HG03342 (cell line): ENCODE data around the gene SLC2A3.
"Not testable (repeated sequence)": the region's sequence is repeated elsewhere in the genome, so short reads cannot be mapped to it uniquely, and the experiment has no call there.

ENCODE experiments used
- ATAC-seq: cut with Tn5 transposase; IDR thresholded peaks from one replicate; pipeline ENCODE4 v1.9.1; 2021; ENCODE audit warnings: mild to moderate bottlenecking, moderate library complexity; ENCODE audit not compliant: unreplicated experiment

SLC2A3 gene

DNA sequence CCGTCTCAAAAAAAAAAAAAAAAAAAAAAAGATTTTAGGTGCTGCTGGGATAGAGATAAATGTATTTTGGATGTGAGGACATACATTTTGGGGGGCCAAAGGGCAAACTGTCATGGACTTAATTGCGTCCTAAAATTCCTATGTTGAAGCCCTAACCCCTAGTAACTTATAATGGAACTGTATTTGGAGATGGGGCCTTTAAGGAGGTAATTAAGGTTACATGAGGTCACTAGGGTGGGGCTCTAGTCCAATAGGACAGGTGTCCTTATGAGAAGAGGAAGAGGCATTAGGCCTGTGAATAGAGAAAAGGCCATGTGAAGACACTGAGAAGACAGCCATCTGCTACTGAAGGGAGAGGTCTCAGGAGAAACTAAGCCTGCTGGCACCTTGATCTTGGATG, 17.9 kb upstream of the SLC2A3 start:
- ATAC-seq = not testable (repeated sequence)

DNA sequence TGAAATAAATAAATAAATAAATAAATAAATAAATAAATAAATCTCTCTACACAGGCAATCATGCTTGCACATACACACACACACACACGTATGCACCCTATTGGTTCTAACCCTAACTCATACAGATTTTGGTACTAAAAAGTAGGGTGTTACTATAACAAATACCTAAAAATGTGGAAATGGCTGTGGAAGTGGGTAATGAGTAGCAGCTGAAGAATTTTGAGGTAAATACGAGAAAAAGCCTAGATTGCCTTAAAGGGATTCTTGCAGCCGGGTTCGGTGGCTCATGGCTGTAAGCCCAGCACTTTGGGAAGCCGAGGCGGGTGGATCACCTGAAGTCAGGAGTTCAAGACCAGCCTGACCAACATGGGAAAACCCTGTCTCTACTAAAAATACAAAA, 15.7 kb upstream of the SLC2A3 start:
- ATAC-seq = no peak

DNA sequence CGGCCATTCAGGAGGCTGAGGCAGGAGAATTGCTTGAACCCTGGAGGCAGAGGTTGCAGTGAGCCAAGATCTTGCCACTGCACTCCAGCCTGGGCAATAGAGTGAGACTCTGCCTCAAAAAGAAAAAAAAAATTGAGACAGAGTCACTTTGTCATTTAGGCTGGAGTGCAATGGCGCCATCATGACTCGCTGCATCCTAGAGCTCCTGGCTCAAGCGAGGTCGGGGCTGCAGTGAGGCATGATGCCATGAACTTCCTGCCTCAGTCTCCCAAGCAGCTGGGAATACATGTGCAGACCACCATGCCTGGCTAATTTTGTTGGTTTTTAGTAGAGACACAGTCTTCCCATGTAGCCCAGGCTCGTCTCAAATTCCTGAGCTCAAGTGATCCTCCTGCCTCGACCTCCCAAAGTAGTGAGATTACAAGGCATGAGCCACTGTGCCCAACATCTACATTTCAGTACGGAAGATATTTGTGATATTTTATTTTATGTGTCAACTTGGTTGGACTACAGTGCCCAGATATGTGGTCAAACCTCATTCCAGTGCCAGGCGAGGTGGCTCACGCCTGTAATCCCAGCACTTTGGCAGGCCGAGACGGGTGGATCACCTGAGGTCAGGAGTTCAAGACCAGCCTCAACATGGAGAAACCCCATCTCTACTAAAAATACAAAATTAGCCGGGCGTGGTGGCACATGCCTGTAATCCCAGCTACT, 14.4 kb upstream of the SLC2A3 start:
- ATAC-seq = not testable (repeated sequence)

DNA sequence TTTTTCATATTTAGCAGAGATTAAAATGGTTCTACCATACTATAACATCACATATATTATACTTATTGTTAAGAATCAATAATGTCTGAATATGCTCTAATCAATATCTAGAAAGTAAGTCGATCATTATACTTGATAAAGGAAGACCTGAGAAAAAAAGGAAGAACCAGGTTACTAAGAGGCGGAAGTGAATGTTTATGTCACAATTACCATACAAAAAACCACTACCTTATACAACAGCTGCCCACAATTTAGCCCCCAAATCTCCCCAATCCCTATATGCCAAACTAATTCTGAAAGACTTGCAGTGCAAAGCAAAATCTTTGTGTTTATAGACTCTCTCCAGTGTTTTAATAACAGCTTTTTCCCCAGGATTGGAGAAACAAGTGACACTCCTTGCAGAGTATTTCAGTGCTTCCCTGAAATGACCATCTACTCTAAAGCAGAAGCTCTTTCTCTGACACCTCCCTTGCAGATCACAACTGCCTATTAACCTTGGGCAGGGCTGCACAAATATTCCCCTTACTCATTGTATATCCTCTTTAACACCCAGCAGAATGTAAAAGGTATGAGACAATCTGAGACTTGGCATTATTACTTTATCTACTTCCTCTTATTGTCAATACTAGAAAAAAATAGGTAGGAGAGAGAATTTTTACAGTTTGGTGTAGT, 12.7 kb upstream of the SLC2A3 start:
- no peak for ATAC-seq

DNA sequence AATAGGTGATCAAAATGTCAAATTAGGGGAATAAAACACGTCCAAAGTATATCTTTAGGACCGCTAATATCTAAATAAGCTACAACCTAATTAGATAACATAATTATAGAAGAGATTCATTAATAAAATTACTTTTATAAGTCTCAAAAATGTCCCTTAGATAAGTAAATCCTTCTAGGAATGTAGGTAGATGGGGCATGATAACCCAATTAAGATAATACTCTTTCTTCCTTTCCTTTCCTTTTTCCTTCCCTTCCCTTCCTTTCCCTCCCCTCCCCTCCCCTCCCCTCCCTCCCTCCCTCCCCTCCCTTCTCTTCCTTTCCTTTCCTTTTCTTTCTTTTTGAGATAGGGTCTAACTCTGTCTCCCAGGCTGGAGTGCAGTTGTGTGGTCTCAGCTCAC, 11.0 kb upstream of the SLC2A3 start:
- ATAC-seq = no peak

DNA sequence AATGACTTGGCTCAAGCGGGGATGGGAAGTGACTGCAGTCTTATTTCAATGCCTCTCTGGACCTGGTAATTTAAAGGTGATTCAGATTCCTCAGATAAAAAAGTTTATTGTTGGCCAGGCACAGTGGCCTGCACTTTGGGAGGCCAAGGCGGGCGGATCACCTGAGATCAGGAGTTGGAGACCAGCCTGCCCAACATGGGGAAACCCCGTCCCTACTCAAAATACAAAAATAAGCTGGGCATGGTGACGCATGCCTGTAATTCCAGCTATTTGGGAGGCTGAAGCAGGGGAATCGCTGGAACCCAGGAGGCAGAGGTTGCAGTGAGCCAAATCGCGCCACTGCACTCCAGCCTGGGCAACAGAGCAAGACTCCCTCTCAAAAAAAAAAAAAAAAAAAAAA, 8.8 kb upstream of the SLC2A3 start:
- ATAC-seq = not testable (repeated sequence)

DNA sequence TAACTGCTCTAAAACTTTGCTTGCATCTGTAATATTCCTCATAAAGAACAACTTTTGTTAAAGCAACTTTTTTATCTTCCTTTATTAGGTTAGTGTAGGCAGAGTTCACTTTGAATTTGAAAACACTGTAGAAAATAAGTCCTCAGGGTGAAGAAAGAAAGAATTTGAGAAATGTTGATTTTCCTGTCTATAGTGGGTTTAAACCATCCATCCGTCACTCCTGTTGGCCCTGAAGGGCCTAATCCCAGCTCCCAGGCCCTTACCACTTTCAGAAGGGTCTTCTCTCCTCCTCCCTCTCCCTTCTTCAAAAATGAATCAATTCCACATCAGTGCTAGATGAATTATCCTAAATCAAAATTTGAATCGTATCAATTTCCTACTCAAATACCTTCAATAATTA, 4.9 kb upstream of the SLC2A3 start:
- no peak for ATAC-seq

DNA sequence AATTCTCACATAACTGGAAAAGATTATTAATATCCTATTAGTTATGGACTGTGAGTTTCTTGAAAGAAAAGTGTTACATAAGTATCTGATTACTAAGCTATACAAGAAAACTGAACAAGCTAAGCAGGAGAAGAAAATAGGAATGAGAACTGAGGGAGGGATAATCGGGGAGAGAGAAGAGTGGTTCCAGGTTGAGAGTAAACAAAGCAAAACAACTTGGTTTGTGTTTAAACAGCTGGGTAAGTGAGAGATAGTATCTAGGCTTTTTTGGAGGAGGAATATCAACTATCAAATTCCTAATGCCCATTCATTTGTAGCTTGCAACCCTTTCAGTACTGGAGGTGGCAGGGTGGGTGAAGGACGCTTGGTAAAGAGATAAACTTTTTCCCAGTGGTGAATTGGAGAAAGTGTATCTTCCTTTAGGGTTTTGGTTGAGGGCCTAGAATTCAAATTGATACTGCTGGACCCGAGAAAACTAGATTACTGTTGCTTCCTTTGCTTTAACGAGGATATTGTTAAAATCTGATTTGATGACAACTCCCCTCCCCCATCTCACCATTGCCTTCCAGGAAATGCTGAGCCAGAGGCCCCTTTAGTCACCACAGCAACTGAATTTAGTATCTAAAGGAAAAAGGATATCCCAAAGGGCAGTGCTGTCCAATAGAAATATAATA, 2.0 kb upstream of the SLC2A3 start:
- ATAC-seq = no peak

DNA sequence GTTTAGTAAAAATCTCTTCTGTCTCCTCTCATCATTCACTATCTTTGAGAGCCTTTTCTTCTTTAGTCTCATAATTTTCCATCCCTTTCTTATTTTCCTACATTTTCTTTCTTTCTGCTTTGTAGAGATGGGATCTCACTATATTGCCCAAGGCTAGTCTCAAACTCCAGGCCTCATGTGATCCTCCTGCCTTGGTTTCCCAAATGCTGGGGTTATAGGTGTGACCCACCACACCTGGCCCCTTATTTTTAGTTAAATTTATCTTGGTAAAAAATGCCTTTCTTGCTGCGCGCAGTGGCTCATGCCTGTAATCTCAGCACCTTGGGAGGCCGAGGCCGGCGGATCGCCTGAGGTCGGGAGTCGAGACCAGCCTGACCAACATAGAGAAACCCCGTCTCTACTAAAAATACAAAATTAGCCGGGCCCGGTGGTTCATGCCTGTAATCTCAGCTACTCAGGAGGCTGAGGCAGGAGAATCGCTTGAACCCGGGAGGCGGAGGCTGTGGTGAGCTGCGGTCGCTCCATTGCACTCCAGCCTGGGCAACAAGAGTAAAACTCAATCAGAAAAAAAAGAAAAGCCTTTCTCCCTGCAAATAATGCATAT, 996 bp downstream of the SLC2A3 start:
- no peak for ATAC-seq

DNA sequence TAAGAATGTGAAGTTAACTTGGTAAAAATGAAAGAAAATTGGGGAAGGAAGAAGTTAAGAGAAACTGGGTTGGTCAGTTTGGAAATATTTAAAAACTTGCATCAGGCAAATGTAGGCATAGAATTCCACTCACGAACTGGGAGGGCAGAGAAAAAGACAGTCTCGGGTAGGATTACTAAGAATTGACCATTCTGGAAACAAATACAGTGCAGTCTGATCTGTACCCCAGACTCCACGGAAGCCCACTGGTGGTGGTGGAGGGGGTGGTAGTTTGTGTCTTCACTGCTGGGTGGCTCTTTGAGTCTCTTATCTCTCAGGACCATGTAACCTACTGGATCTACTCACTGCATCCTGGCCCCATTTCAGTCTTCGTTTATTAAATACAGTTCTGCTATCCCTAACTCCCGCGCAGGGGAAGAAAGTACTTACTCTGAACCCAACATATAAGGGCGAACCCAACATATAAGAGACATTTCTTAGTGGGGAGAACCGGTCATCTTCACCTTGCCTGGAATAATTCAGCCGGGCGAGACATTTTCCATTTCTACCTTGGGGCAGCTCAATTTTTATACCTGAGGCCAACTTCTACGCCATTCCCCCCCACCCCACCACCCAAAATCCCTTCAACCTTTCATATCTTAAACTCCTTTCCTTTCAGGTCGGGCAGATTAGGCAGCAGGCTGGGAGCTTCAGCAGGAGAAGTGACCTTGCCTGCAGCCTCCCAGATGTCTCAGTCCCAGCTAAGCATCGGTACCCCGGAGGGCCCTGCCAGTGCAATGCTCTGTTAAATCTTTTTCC, 1.7 kb downstream of the SLC2A3 start:
- ATAC-seq = no peak

DNA sequence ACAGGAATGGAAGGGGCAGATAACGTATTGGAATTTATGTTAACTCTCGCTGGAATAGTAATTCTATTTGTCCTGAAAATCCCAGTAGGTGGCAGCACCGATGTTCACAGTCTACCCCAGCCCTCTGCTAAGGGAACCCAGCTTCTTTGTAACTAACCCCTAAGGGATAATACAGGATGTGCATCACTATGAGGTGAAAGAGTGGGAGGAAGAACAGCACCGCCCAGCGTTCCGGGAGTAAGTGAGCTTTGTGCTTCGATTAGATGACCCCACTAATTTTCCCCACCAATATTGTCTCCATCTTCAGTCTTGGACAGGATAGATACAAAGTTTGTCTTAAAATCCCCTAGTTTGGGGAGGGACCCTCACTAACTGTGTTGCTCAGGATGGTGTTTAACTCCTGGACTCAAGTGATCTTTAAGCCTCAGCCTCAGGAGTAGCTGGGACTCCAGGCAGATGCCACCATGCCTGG, 2.7 kb downstream of the SLC2A3 start:
- peak; percentile 87 for ATAC-seq

DNA sequence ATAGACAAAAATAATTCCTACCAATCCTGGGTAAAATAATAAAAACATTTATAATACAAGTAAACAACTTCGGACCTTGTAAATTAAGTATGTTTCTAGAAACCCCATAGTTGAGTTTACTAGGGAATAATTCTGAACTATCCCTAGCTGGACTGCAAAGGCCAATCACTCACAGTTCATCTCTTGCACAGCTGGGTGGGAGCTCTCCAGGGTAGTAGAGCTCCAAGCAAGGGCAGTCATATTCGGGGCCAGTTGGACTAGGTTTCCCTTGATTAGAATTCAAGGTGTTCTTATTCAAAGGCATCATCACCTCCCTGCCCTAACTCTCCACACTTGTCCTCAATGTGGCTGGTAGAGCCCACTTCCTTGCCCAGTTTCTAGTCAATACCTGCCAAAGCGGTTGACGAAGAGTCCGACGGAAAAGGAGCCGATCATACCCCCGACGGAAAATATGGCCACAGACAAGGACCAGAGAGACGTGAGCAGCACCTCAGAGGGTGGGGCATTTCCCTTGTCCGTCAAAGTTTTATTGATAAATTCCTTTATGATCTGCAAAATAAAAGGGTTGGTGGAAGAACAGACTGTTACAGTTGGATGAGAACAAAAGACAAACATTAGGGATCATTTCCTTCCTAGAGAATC, 3.3 kb downstream of the SLC2A3 start:
- not testable (repeated sequence) for ATAC-seq

DNA sequence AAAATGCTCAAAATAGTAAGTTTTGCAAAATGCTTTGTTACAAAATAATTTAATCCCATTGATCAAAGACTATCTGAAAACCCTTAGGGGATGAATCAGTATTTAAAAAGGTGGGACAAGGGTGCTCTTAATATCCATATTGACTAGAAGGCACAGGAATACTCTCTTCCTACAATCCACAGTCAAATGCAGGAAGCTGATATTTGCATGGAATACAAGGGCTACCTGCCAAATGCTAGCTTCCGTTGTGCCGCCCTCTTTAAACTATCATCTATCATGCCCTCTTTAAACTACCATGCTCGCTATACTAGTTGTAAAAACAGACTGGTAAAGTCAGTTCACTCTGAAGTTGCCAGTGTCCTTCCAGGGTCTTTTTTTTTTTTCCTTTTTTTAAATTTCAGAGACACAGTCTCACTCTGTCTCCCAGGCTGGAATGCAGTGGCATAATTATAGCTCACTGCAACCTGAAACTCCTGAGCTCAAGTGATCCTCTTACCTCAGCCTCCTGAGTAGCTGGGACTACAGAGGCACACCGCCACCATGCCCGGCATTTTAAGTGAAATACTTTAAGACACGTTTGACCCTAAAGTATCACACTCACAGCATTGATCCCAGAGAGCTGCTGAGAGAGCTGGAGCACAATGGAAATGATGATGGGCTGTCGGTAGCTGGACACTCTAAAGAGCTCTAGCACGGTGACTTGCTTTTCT, 6.7 kb downstream of the SLC2A3 start:
- no peak for ATAC-seq

DNA sequence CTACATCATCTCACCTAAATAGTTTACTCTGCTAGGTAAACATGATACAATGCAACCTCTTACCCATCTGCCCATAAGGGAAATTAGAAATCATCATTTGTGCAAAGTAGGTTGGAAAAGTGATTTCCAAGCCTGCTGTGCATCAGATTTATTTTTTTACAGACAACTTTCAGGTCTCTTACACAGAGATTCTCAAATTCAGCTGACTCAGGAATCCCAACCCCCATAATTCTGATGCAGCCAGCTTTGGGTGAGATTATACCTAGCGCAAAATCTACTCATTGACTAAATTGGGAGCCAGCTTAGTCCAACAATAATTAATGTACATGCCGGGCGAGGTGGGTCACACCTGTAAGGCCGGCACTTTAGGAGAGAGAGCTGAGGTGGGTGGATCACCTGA, 8.5 kb downstream of the SLC2A3 start:
- no peak for ATAC-seq

DNA sequence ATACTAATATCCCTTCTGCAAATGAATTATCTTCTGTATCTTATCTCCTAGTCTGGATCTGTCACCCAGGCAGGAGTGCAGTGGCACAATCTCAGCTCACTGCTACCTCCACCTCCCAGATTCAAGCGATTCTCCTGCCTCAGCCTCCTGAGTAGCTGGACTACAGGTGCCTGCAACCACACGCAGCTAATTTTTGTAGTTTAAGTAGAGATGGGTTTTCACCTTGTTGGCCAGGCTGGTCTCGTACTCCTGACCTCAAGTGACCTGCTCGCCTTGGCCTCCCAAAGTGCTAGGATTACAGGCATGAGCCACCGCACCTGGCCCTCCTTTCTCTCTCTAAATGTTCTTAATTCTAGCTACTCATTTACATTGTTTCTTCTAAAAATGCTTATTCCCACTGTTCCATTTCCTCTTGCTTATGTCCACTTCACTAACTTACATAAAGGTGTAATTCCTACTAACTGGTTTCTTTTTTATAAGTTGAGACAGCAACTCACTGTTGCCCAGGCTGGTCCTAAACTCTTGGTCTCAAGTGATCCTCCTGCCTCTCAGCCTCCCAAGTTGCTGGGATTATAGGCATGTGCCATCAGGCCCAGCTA, 9.8 kb downstream of the SLC2A3 start:
- ATAC-seq = not testable (repeated sequence)

DNA sequence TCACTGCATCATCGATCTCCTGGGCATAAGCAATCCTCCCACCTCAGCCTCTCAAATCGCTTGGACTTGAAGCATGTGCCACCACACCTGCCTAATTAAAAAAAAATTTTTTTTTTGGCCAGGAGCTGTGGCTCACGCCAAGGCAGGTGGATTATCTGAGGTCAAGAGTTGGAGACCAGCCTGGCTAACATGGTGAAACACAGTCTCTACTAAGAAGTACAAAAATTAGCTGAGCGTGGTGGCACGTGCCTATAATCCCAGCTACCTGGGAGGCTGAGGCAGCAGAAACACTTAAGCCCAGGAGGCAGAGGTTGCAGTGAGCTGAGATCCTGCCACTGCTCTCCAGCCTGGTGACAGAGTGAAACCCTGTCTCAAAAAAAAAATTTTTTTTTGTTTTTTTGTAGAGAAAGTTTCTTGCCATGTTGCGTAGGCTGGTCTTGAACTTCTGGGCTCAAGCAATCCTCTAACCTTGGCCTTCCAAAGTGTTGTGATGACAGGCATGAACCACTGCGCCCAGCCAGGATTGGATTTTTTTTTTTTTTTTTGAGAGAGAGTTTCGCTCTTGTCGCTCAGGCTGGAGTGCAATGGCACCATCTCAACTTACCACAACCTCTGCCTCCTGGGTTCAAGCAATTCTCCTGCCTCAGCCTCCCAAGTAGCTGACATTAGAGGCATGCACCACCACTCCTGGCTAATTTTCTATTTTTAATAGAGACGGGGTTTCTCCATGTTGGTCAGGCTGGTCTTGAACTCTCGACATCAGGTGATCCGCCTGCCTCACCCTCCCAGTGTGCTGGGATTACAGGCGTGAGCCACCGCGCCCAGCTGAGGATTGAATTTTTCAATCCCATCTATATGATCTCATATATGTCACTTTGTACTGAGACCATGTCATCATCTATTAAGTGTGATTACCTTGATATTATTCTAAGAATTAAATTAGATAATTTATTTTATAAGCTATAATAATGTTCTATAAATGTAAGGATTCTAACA, 12.4 kb downstream of the SLC2A3 start:
- ATAC-seq = no peak

DNA sequence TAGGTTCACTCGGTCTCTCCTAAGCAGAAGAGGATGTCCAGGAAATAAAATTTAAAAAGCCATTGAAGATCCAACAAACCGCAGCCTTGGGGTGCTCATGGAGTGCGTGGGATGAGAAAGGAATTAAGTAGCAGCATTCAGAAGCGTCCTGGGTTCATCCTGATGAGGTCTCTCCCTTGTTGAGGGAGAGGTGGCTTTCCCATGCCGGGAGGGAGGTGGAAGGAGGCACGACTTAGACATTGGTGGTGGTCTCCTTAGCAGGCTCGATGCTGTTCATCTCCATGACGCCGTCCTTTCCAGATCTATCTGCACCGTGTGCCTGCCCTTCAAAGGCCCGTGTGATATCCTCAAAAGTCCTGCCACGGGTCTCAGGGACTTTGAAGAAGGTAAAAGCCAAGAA, 14.8 kb downstream of the SLC2A3 start:
- not testable (repeated sequence) for ATAC-seq

DNA sequence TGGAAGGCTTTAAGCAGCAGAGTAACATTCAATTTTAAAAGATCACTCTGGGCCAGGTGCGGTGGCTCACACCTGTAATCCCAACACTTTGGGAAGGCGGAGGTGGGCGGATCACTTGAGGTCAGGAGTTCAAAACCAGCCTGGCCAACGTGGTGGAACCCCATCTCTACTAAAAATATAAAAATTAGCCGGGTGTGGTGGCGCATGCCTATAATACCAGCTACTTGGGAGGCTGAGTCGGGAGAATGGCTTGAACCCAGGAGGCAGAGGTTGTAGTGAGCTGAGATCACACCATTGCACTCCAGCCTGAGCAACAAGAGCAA, 17.8 kb downstream of the SLC2A3 start:
- ATAC-seq = not testable (repeated sequence)
